Choroid plexus epithelial cell (primary cell): ENCODE results near the gene CACNG3.

ENCODE experiments used
- DNase-seq: peaks from one replicate; pipeline ENCODE4 v3.0.0-alpha.2; 2010; ENCODE audit warnings: low read depth
- H3K4me3 ChIP-seq: 2 replicates; pipeline ENCODE4 v1.5.1; 2011; ENCODE audit warnings: low read depth, mild to moderate bottlenecking, control low read depth, low read length, moderate library complexity
- TF ChIP-seq, protein P1 (sequence below): conservative IDR thresholded peaks from 2 replicates; pipeline ENCODE4 v1.5.1; 2011; ENCODE audit warnings: low read depth, mild to moderate bottlenecking, control low read depth, inconsistent platforms, low read length, moderate library complexity

Gene CACNG3

DNA sequence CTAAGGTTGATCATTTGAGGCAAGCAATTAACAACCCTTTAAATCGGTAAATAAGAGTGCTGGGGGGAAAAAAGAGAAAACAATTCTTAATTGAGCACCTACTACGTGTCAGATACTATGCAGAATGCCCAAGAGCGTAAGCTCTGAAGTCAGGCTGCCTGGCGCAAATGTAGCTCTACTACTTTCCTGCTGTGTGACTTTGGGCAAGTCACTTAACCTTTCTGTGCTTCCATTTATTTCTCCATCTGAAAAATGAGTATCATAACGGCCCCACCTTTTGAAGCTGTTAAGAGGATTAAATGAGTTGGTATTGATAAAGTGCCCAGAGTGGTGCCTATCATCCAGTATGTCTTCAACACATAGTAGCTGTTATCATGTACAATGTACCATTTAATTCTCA lies 102.0 kb downstream of the CACNG3 start:
- no peak for DNase-seq
- H3K4me3 ChIP-seq, result no peak overlapping the region
- TF ChIP-seq, protein P1, sequence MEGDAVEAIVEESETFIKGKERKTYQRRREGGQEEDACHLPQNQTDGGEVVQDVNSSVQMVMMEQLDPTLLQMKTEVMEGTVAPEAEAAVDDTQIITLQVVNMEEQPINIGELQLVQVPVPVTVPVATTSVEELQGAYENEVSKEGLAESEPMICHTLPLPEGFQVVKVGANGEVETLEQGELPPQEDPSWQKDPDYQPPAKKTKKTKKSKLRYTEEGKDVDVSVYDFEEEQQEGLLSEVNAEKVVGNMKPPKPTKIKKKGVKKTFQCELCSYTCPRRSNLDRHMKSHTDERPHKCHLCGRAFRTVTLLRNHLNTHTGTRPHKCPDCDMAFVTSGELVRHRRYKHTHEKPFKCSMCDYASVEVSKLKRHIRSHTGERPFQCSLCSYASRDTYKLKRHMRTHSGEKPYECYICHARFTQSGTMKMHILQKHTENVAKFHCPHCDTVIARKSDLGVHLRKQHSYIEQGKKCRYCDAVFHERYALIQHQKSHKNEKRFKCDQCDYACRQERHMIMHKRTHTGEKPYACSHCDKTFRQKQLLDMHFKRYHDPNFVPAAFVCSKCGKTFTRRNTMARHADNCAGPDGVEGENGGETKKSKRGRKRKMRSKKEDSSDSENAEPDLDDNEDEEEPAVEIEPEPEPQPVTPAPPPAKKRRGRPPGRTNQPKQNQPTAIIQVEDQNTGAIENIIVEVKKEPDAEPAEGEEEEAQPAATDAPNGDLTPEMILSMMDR, result no peak

DNA sequence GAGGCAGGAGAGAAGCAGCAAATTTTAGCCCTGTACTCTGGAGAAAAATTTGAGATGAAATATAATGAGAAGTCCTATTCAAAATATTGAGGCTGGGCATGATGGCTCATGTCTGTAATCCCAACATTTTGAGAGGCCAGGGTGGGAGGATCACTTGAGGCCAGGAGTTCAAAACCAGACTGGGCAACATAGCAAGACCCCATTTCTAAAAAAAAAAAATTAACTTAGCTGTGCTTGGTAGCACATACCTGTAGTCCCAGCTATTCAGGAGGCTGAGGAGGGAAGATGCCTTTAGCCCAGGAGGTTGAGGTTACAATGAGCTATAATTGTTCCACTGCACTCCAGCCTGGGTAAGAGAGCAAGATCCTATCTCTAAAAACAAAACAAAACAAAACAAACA lies 103.4 kb downstream of the CACNG3 start:
- H3K4me3 ChIP-seq, result no peak overlapping the region
- TF ChIP-seq, protein P1, result no peak

DNA sequence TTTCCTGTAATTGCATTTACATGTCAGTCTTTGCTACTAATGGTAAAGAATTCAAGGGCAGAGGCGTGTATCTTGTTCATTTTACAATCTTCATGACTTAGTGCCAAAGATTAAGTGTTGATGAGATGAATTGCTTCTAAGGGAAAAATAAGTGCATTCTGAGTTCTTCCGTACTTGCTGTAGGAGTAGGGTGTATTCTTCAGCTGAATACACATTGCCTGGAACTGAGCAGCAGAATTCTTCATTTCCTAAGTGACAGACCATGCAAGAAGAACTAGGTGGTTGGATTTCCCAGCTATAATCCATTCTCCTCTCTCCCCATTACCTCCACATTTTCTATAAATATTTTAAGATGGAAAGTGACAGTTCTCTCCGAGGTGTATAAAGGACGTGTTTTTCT lies 104.8 kb downstream of the CACNG3 start:
- TF ChIP-seq, protein P1, result no peak
- DNase-seq, result no peak
- H3K4me3 ChIP-seq, result no peak overlapping the region

More for the DNA sequence above, 103.4 kb downstream of the CACNG3 start:
- DNase-seq, result no peak

DNA sequence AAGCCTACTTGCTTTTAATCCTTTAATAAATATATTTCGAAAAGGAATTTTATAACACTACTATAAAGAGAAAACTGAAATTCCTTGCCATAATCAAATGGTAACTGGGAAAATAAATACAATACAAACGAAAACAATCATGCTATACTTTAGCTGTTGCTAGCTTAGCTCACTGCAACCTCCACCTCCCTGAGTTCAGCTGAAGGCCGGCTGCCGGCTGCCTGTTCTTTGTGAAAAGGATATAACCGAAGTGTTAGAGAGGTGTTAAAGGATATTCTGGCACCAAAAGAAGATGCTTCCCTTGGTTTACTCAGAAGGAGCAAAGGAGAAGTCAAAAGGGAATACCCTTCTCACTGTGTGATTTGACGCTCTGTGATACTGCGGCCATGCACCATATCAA lies 108.5 kb downstream of the CACNG3 start:
- TF ChIP-seq, protein P1, result no peak
- H3K4me3 ChIP-seq, result no peak overlapping the region
- no peak for DNase-seq

DNA sequence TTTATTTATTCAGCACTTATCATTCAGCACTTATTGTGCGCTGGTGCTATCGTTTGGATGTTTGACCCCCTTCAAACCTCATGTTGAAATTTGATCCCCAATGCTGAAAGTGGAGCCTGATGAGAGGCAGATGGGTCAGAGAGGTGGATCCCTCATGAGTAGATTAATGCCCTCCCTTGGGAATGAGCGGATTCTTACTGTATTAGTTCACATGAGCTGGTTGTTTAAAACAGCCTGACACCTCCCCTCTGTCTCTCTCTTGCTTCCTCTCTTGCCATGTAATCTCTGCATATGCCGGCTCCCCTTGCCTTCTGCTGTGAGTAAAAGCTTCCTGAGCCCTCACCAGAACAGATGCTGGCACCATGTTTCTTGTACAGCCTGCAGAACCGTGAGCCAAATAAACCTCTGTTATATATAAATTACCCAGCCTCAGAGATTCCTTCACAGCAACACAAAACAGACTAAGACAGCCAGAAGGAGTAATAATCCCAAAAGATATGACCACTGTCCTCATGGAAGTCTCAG lies 111.1 kb downstream of the CACNG3 start:
- TF ChIP-seq, protein P1, result no peak
- no peak overlapping the region for H3K4me3 ChIP-seq
- DNase-seq, result no peak

DNA sequence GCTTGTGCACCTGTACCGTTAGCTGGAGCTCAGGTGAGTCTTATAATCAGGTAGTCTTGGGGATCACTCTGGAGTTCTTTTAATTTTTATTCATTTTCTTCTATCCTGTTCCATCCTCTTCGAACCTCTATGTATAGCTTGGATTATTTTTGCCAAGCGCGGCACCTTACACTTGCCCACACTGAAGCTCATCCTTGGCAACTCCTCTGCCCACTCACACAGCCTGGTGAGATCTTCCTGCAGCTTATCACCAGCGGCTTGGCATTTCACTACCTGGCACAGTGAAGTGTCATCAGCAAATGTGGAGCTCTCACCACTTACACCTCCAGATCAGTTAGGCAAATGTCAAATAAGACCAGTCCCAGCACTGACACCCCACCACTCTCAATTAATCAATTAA lies 116.7 kb downstream of the CACNG3 start:
- DNase-seq, result no peak
- H3K4me3 ChIP-seq, result no peak overlapping the region
- TF ChIP-seq, protein P1, result no peak

DNA sequence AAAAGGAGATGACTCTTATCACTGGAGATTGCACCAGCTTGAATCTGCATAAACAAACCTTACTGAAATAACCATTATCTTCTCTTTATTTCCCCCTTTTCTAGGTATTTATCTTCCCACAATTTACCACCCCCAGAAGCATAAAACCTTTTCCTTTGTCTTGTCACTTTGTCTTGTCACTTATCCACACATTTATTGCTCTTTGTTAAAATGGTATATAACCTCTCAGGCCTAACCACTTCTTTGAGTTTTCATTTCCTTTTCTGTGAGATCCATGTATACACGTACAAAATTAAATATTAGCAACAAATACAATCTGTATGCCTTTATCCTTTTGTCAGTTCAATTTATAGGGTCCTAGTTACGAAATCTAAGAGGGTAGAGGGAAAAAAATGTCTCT lies 122.9 kb downstream of the CACNG3 start:
- TF ChIP-seq, protein P1, result no peak
- no peak overlapping the region for H3K4me3 ChIP-seq
- DNase-seq, result no peak
